ENCODE measurements around the gene CIRBP.
"Not testable (repeated sequence)": the region's sequence is repeated elsewhere in the genome, so short reads cannot be mapped to it uniquely, and the experiment has no call there.

GRCh38 chr19:1320282-1320650 lies 51.1 kb downstream of the CIRBP start:
- TF ChIP-seq POLR2A (IDR thresholded peaks at IDR 0.05; ENCODE audit: low read length); GATA1 (IDR thresholded peaks at IDR 0.05; ENCODE audit: low read depth, low read length): not testable (repeated sequence)
